Measurements from ENCODE around the gene OSBPL2.

- TF ChIP-seq CTCF (IDR thresholded peaks at IDR 0.05 in 8 of 11, conservative IDR thresholded peaks at IDR 0.05 in 3 of 11) (no peak), POLR2AphosphoS5 (IDR thresholded peaks at IDR 0.05) (no peak)
Measured at GRCh38 chr20:62265365-62265764, 27.0 kb downstream of the OSBPL2 start.

All from spleen (tissue), 7 donors.